HG03135 (cell line): ENCODE measurements around the gene CABCOCO1.

Experiments
- ATAC-seq: cut with Tn5 transposase; IDR thresholded peaks from one replicate; pipeline ENCODE4 v1.9.1; 2021; ENCODE audit warnings: mild to moderate bottlenecking, moderate library complexity; ENCODE audit not compliant: unreplicated experiment

Gene CABCOCO1

GRCh38 chr10:61804414-61804813 lies 141.7 kb downstream of the CABCOCO1 start:
- no peak for ATAC-seq

GRCh38 chr10:61805091-61805490 lies 142.4 kb downstream of the CABCOCO1 start:
- ATAC-seq, result no peak

DNA sequence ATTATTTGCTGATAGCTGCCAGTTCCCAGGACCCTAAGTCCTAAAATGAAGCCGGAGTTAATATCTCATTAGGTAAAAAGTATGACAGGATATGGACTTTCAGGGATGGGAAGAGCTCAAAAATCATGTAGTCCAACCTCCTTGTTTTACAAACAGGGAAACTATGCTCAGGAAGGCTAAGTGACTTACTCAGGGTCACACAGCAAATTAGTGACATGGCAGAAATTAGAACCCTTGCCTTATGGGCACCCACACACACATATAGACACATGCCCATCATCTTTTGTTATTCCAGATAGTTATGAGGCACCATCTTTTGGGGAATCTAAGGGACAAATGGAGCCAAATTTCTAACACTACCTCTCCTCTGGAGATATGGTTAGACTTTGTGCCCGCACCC lies 147.5 kb downstream of the CABCOCO1 start:
- no peak for ATAC-seq

- no peak for ATAC-seq
These were observed 149.5 kb downstream of the CABCOCO1 start for GRCh38 chr10:61812052-61812721.

DNA sequence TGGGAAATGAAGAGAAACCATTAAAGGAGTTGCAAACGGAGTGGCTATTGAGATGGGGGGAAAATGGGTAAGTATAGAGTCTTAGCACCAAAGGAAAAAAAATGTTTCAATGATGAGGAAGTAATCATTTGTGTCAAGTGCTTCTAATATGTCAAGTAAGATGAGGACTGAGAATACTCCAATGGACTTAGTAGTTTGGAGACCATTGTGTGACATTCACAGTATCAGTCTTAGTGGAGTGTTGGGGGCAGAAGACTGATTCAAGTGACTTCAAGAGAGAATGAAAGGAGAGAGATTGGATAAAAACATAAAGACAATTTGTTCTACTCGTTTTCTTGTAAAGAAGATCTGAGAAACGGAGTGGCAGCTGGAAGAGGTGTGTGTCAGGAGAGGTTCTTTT lies 150.2 kb downstream of the CABCOCO1 start:
- ATAC-seq, result no peak

GRCh38 chr10:61814160-61814559 lies 151.4 kb downstream of the CABCOCO1 start:
- ATAC-seq, result no peak

DNA sequence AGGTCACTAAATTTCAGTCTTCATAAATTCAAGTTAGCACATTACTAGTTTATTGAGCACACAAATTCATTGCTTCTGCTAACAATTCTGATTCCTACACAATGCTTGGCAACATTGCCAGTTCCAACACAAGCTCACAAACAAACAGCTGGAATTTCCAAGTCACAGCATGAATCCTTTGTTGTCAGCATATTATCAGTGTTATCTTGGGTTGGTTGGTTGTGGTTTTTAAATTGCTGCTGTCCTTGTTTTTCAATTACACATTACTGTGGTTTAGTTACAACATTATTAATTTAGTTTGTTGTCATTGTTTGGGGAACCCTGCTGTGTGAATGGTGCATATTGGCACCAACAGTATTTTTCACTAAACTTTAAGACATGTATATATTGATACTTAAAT lies 152.8 kb downstream of the CABCOCO1 start:
- no peak for ATAC-seq
